Karpas-422 (cell line): ENCODE data around the gene LZTFL1. TPM values are rescaled to one million over a fixed set of nuclear protein-coding genes. Genes with fewer than 3 reads are reported as not detected.

Source experiments
- DNase-seq: peaks from one replicate; pipeline ENCODE4 v3.0.0-alpha.2; 2015
- H2AFZ ChIP-seq: fragments of 200-600 bp; sonication (generic); 2 replicates; pipeline ENCODE4 v1.6.1; 2014; ENCODE audit warnings: antibody characterized with exemption, low read length, mixed read lengths
- H3K27ac ChIP-seq: fragments of 200-600 bp; sonication (generic); 2 replicates; pipeline ENCODE4 v1.5.1; 2014; ENCODE audit warnings: mild to moderate bottlenecking, low read length, moderate library complexity
- H3K27me3 ChIP-seq: fragments of 200-600 bp; sonication (generic); 2 replicates; pipeline ENCODE4 v1.6.1; 2014; ENCODE audit warnings: low read length, mixed read lengths
- H3K36me3 ChIP-seq: fragments of 200-600 bp; sonication (generic); 2 replicates; pipeline ENCODE4 v1.6.1; 2014; ENCODE audit warnings: low read length, mixed read lengths; ENCODE audit not compliant: insufficient read depth
- H3K4me1 ChIP-seq: fragments of 200-600 bp; sonication (generic); 2 replicates; pipeline ENCODE4 v1.6.1; 2014; ENCODE audit warnings: mild to moderate bottlenecking, low read length, mixed read lengths
- H3K4me2 ChIP-seq: fragments of 200-600 bp; sonication (generic); 2 replicates; pipeline ENCODE4 v1.6.1; 2014; ENCODE audit warnings: low read length, low read depth, mild to moderate bottlenecking; ENCODE audit not compliant: poor library complexity, severe bottlenecking
- H3K4me3 ChIP-seq: fragments of 200-600 bp; sonication (generic); 2 replicates; pipeline ENCODE4 v1.5.1; 2014; ENCODE audit warnings: mild to moderate bottlenecking, antibody characterized with exemption, low read length, mixed read lengths
- H3K79me2 ChIP-seq: fragments of 200-600 bp; sonication (generic); 2 replicates; pipeline ENCODE4 v1.6.1; 2014; ENCODE audit warnings: mild to moderate bottlenecking, low read length, mixed read lengths
- H3K9ac ChIP-seq: fragments of 200-600 bp; sonication (generic); 2 replicates; pipeline ENCODE4 v1.6.0; 2014; ENCODE audit warnings: low read length
- H3K9me2 ChIP-seq: fragments of 200-600 bp; sonication (generic), shearing (Covaris generic); replicated peaks from 2 replicates; pipeline ENCODE4 v1.6.0; 2014; ENCODE audit warnings: mild to moderate bottlenecking, low read length, moderate library complexity; ENCODE audit not compliant: insufficient read depth
- H3K9me3 ChIP-seq: fragments of 300-700, 200-600 bp; sonication (generic); 2 replicates; pipeline ENCODE4 v1.6.1; 2014; ENCODE audit warnings: low read length, mixed read lengths
- H4K20me1 ChIP-seq: fragments of 200-600 bp; sonication (generic); 2 replicates; pipeline ENCODE4 v1.6.1; 2014; ENCODE audit warnings: mild to moderate bottlenecking, antibody characterized with exemption, low read length, low read depth; ENCODE audit not compliant: insufficient read depth
- total RNA-seq: library from RNA; depleted of rRNA; stranded (reverse); fragments of >200 nt; shearing (Covaris generic); gene quantifications from 2 replicates; pipeline ENCODE4 v1.2.3, GENCODE V29; 2014; ENCODE audit warnings: low replicate concordance

The LZTFL1 gene
- total RNA-seq, 1 experiment from 2014 or later = 4.9 TPM

GRCh38 chr3:45870099-45870498 is 28.2 kb upstream of the LZTFL1 start:
- no peak overlapping the region for H3K4me2 ChIP-seq
- no peaks in the 10 kb centered on the region for H3K36me3 ChIP-seq
- H3K27me3 ChIP-seq = no peaks in the 10 kb centered on the region
- no peak for DNase-seq
- H3K4me1 ChIP-seq = no peaks in the 10 kb centered on the region
- no peak overlapping the region for H3K9ac ChIP-seq
- no peaks in the 10 kb centered on the region for H3K79me2 ChIP-seq
- H3K4me3 ChIP-seq = no peak overlapping the region
- no peaks in the 10 kb centered on the region for H3K9me2 ChIP-seq
- no peak overlapping the region for H3K27ac ChIP-seq
- no peak overlapping the region for H2AFZ ChIP-seq
- no peaks in the 10 kb centered on the region for H3K9me3 ChIP-seq
- H4K20me1 ChIP-seq = no peaks in the 10 kb centered on the region

- DNase-seq = no peak
- no peaks in the 10 kb centered on the region for H3K36me3 ChIP-seq
- no peaks in the 10 kb centered on the region for H3K4me1 ChIP-seq
- no peaks in the 10 kb centered on the region for H3K27me3 ChIP-seq
- no peaks in the 10 kb centered on the region for H3K79me2 ChIP-seq
- H3K4me2 ChIP-seq = no peak overlapping the region
- H2AFZ ChIP-seq = no peak overlapping the region
- H3K27ac ChIP-seq = no peak overlapping the region
- no peak overlapping the region for H3K9ac ChIP-seq
- H3K9me2 ChIP-seq = no peaks in the 10 kb centered on the region
- no peak overlapping the region for H3K4me3 ChIP-seq
- H4K20me1 ChIP-seq = no peaks in the 10 kb centered on the region
- no peaks in the 10 kb centered on the region for H3K9me3 ChIP-seq
Observed at GRCh38 chr3:45869638-45870037, 27.7 kb upstream of the LZTFL1 start.

GRCh38 chr3:45868650-45869049 is 26.7 kb upstream of the LZTFL1 start:
- H3K9me2 ChIP-seq = no peaks in the 10 kb centered on the region
- H3K27ac ChIP-seq = no peak overlapping the region
- no peak overlapping the region for H2AFZ ChIP-seq
- H3K4me1 ChIP-seq = no peaks in the 10 kb centered on the region
- H3K4me3 ChIP-seq = no peak overlapping the region
- H3K9ac ChIP-seq = no peak overlapping the region
- H3K4me2 ChIP-seq = no peak overlapping the region
- no peaks in the 10 kb centered on the region for H4K20me1 ChIP-seq
- H3K79me2 ChIP-seq = no peaks in the 10 kb centered on the region
- H3K9me3 ChIP-seq = no peaks in the 10 kb centered on the region
- H3K36me3 ChIP-seq = no peaks in the 10 kb centered on the region
- DNase-seq = no peak
- no peaks in the 10 kb centered on the region for H3K27me3 ChIP-seq

- Histone ChIP-seq H3K4me2 (no peak overlapping the region), H3K9ac (no peak overlapping the region), H3K36me3 (no peaks in the 10 kb centered on the region), H3K4me1 (no peaks in the 10 kb centered on the region), H3K9me3 (no peaks in the 10 kb centered on the region), H2AFZ (no peak overlapping the region), H3K9me2 (no peaks in the 10 kb centered on the region), H3K27ac (no peak overlapping the region), H3K79me2 (no peaks in the 10 kb centered on the region), H3K27me3 (no peaks in the 10 kb centered on the region), H4K20me1 (no peaks in the 10 kb centered on the region), H3K4me3 (no peak overlapping the region)
- no peak for DNase-seq
Observed at GRCh38 chr3:45868213-45868612, 26.3 kb upstream of the LZTFL1 start.

DNA sequence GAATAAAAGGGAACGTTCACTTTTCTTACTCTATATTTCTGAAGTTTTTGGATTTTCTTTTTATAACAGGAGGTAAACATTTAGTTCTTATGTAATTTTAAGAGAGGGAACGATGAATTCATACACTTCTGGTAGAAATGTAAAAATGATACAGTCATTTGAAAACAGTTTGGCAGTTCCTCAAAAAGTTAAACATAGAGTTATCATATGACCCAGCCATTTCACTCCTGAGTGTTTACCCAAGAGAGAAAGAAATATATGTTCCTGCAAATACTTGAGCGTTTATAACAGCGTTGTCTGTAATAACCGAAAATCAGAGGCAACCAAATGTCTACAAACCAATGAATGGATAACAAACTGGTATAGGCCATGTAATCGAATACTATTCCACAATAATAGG is 23.6 kb upstream of the LZTFL1 start:
- H3K36me3 ChIP-seq = no peaks in the 10 kb centered on the region
- H3K4me3 ChIP-seq = no peak overlapping the region
- H3K4me1 ChIP-seq = no peaks in the 10 kb centered on the region
- no peaks in the 10 kb centered on the region for H3K9me2 ChIP-seq
- H3K27ac ChIP-seq = no peak overlapping the region
- no peaks in the 10 kb centered on the region for H3K9me3 ChIP-seq
- DNase-seq = no peak
- no peaks in the 10 kb centered on the region for H4K20me1 ChIP-seq
- H3K9ac ChIP-seq = no peak overlapping the region
- H3K27me3 ChIP-seq = no peaks in the 10 kb centered on the region
- no peaks in the 10 kb centered on the region for H3K79me2 ChIP-seq
- H3K4me2 ChIP-seq = no peak overlapping the region
- no peak overlapping the region for H2AFZ ChIP-seq

DNA sequence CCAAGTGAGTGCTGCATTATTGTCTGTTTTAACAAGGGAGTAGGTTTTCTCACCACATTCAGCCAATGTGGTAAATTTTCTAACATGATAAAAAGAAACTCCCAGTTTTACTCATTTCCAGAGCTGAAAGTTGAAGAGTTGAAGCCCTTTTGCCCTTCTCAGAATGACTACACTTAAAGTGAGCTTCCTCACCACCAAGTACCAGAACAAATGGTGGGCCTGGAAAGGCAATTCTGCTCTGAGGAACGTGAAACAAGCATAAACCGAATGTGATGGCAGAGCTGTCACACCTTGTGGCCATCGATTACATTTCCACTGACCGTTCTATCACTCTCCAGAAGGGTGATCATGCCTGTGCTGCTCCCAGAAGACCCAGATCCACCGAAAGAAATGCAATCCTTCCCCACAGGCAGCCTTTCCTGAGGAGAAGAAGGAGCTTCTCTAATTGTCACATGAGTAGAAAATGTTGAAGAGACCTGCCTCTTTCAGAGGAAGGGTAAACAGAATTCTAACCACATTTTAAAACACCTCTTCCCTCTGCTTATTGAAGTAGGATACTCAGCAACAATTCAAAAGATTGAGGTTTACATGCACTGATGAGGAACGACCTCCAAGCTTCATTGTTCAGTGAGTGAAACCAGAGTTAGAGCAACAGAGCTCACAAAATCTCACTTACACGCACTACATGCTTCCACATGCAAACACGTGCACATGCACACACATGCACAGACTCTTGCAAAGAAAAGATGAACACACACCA is 23.0 kb upstream of the LZTFL1 start:
- DNase-seq = no peak
- Histone ChIP-seq H3K4me1 (no peaks in the 10 kb centered on the region), H3K36me3 (no peaks in the 10 kb centered on the region), H4K20me1 (no peaks in the 10 kb centered on the region), H3K9ac (no peak overlapping the region), H3K9me2 (no peaks in the 10 kb centered on the region), H3K4me2 (no peak overlapping the region), H3K9me3 (no peaks in the 10 kb centered on the region), H3K79me2 (no peaks in the 10 kb centered on the region), H3K27me3 (no peaks in the 10 kb centered on the region), H3K4me3 (no peak overlapping the region), H2AFZ (no peak overlapping the region), H3K27ac (no peak overlapping the region)

GRCh38 chr3:45861043-45861719 is 19.3 kb upstream of the LZTFL1 start:
- H3K9me3 ChIP-seq = no peaks in the 10 kb centered on the region
- no peaks in the 10 kb centered on the region for H3K36me3 ChIP-seq
- no peaks in the 10 kb centered on the region for H3K27me3 ChIP-seq
- no peak overlapping the region for H2AFZ ChIP-seq
- DNase-seq = no peak
- no peaks in the 10 kb centered on the region for H4K20me1 ChIP-seq
- H3K27ac ChIP-seq = no peak overlapping the region
- H3K9ac ChIP-seq = no peak overlapping the region
- H3K79me2 ChIP-seq = no peaks in the 10 kb centered on the region
- no peaks in the 10 kb centered on the region for H3K9me2 ChIP-seq
- no peak overlapping the region for H3K4me2 ChIP-seq
- no peaks in the 10 kb centered on the region for H3K4me1 ChIP-seq
- H3K4me3 ChIP-seq = no peak overlapping the region

DNA sequence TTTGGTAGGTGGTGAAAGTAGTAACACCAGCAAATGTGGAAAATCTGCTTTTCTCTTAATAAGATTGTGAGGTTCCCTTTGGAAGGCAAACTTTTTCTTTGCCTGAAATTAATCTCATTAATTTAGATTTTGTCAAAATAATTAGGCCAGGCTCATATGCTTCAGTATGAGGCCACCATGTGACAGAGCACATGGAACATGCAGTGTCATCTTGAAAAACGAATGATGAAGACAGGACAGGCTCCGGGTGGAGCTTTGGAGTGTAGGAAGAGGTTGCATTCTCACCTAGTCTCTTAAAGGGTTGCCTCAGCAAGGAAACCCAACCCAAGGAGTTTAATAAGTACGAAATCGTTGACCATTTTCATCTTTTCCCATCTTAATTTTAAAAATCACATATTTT is 18.6 kb upstream of the LZTFL1 start:
- H3K27me3 ChIP-seq = no peaks in the 10 kb centered on the region
- H3K27ac ChIP-seq = no peak overlapping the region
- no peak overlapping the region for H3K9ac ChIP-seq
- no peaks in the 10 kb centered on the region for H3K36me3 ChIP-seq
- H3K4me2 ChIP-seq = no peak overlapping the region
- H3K4me1 ChIP-seq = no peaks in the 10 kb centered on the region
- H3K79me2 ChIP-seq = no peaks in the 10 kb centered on the region
- no peak overlapping the region for H3K4me3 ChIP-seq
- no peak overlapping the region for H2AFZ ChIP-seq
- H3K9me2 ChIP-seq = no peaks in the 10 kb centered on the region
- no peaks in the 10 kb centered on the region for H3K9me3 ChIP-seq
- H4K20me1 ChIP-seq = no peaks in the 10 kb centered on the region
- DNase-seq = no peak
